ENCODE results near the gene PDK2.

PDK2 gene

DNA sequence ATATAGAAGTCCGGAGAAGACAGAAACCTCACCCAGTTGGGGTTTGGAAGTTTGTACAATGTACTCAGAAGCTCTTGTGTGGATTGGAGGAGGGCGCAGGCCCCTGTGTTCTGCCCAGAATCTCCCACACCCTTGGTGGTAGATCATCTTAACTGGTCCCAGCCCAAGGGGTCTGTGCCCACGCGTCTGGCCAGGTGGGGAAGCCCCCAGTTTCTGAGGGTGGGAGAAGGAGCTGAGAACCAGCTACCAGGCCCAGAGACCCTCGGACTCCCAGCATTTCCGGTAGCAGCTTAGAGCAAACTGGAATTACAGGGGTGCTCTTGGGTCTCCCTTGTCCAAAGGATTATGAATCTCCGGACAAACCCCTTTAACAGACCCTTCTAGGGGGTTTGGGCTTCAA is 57.6 kb downstream of the PDK2 start:
- ATAC-seq, result no peak

DNA sequence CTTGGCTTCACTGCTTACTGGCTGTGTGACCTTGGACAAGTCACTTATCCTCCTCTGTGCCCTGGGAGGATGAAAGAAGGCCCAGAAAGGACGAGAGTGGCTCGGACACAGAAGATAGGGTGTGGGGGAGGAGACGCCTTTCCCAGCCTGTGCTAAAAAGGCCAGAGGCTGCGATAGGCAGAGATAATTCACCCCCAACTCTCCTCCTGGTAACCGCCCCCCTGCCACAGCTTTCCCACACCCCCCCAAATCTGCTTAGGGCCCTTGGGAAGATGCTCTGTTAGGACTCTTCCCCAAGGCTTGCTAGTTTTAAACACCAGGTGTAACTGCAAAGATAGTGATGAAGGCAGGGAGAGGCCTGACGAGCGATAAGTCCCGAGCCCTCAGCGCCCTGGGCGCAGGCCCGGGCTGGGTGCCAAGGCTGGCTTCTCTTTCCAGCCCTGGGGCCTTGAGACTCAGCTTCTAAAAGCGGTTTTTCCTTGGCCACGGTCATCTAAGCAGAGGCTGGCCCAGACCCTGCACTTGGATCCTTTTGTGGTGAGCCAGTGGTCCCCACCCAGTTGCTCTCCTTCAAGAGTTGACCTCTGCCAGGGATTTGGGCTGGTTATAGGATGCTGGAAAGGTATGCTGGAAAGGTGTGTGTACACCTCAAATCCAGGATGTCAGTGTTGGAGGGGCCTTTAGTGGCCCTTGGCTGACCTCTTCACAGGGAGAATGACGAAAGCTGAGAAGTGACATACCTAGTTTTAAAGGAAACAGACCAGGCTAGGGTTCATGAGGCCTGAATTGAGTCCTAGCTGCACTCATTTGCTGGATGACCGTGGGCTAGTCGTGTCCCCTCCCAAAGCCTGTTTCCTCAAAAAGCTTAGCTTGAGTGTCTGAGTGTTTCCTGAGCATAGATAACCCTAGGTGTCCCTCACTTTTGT is 58.8 kb downstream of the PDK2 start:
- no peak for ATAC-seq

DNA sequence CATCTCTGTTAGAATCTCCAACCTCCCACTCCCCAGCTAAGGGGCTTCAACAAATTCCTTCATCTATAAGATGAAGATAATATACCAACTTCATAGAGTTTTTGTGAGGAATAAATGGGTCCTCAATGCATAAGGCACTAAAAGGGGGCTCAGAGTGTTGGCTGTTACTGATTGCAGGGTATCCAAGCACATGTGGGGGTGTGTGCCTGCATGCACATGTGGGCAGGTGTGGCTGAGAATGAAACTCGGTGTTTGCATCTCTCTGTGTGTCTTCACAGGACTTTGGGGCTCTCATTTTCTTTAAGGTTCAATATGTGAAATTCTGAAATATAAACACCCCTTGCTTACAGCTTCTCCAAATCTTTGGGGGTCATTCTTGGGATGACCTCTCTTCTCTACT is 59.5 kb downstream of the PDK2 start:
- ATAC-seq, result no peak

DNA sequence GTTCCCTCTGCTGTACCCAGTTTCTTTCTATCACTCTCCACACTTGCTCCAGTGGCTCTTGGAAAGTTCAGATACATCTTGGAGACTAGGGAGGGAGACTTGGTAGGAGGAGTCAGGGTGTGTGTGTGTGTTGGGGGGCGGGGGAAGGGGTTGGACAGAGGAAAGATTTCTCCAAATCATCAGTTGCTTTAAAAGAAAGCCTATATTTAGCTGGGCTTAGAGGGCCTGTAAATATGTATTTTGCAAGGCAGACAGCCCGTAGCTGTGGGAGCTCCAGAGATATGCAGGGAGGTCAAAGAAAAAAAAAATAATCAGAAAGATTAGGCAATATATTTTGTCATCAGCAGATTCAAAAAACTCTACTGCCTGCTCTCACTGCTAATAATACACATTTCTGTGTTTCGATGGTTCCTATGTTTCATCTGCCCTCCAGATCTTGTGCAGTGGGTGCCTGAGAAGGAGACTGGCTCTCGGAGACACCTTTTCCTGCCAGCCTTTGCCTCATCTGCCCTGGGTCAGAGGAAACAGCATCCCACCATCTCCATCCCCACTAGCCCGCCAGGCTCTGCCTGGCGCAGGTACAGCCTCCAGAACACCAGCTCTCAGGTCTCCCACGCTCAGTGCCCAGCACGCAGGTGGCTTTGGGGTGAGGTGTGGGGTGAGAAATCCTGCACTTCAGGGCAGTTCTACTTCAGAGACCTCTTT is 60.1 kb downstream of the PDK2 start:
- ATAC-seq, result no peak

DNA sequence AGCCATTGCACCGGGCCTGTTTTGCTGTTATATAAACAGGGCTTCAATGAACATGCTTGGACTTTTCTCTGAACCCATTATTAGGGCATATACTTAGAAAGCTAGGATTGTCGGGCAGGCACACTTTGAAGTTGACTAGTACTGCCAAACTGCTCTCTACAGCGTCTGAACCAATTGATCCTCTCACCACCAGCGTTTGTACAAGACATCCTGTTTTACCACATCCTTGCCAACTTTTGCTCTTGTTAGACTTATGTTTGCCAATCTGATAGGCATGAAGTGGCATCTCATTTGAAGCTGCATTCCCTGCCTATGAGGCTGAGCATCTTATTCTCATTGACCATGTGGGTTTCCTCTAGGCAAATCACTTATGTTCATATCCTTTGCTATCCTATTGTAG is 62.7 kb downstream of the PDK2 start:
- no peak for ATAC-seq

DNA sequence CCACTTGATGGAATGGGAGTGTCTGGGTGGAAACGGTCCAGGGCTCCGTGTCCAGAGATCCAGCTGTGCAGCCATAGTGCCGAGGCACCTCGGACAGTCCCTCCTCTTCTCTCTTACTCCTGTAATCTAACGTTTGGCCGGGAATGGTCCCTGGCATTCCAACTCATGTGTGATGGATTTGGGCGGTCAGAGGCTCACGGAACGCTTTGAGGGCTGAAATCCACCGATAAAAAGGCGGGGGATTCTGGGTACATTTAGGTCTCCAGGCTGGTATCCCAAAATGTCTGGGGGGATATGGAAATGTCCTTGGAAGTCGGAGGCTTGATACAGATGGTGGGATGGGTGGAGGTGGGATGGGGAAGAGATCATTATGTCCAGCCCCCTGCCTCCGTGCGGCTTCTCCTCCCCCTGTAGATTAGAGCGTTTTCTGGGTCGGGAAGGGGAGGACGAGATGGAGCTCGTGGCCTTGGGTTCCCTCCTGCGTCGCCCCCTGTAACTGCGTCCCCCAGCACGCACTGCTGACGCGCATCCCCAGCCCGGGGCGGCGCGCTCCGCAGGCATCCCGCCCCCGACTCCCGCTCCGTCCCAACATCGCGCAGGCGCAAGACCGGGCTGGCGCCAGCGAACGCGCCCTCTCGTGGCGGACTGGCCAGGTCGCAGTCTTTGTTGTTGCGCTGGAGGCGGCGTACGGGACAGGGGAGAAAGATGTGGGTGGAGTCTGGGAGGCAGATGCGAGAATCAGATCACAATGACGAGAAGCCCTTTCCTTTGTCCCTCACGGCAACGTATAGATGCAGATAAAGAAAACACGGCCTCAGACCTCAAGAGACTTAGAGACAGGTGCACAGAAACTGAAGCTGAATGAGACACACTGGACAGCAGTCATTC is 66.1 kb downstream of the PDK2 start:
- ATAC-seq, result peak; percentile 98
